Spleen (tissue), 7 donors: ENCODE results near the gene FAM135A.

Source experiments
- POLR2AphosphoS5 ChIP-seq, 3 donors: sonication (generic); formaldehyde crosslinking; IDR thresholded peaks; one replicate each; pipeline ENCODE4 v1.5.1; 2017; ENCODE audit warnings: antibody characterized with exemption in 3 of 3
- TF ChIP-seq, protein P1 (sequence below), 11 experiments: fragments of 200-600 bp in 7 of 11; fragments of 450-650 bp in 4 of 11; sonication (generic) in 4 of 11; IDR thresholded peaks in 8 of 11; conservative IDR thresholded peaks in 3 of 11; 1 replicate in 7 of 11; 2 replicates in 4 of 11; pipeline versions ENCODE4 v1.4.0 to v1.8.0; 2016 to 2021; ENCODE audit warnings: antibody characterized with exemption in 11 of 11, inconsistent platforms in 4 of 11, mild to moderate bottlenecking in 1 of 11
- donor health status: DM: no; HTN: no; CAD: no; lungs with moderate emphysema.
- donor health status: DM: no; HTN: no; CAD: no.
- donor health status: DM: no; HTN: no; CAD: no.

DNA sequence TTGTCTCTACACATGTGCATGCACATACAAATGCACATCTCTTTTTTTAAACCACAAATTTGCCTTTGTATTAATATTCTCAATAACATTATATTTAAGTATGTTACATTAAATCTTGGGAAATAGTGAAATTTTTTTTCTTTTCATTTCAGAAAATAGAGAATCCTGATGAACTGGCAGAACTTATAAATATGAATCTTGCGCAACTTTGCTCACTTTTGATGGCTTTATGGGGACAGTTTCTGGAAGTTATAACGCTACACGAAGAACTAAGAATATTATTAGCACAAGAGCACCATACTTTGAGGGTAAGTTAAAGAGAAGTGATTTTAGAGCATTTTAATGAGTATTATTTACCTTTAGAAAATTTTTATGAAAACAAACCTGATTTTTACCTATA lies 89.2 kb downstream of the FAM135A start:
- TF ChIP-seq, protein P1, sequence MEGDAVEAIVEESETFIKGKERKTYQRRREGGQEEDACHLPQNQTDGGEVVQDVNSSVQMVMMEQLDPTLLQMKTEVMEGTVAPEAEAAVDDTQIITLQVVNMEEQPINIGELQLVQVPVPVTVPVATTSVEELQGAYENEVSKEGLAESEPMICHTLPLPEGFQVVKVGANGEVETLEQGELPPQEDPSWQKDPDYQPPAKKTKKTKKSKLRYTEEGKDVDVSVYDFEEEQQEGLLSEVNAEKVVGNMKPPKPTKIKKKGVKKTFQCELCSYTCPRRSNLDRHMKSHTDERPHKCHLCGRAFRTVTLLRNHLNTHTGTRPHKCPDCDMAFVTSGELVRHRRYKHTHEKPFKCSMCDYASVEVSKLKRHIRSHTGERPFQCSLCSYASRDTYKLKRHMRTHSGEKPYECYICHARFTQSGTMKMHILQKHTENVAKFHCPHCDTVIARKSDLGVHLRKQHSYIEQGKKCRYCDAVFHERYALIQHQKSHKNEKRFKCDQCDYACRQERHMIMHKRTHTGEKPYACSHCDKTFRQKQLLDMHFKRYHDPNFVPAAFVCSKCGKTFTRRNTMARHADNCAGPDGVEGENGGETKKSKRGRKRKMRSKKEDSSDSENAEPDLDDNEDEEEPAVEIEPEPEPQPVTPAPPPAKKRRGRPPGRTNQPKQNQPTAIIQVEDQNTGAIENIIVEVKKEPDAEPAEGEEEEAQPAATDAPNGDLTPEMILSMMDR (IDR thresholded peaks at IDR 0.05 in 8 of 11, conservative IDR thresholded peaks at IDR 0.05 in 3 of 11), result no peak
- no peak for TF ChIP-seq POLR2AphosphoS5 (IDR thresholded peaks at IDR 0.05)
